Thyroid gland (tissue), 4 donors: Measurements from ENCODE around the gene WDR49.
"Not testable (repeated sequence)": the region's sequence is repeated elsewhere in the genome, so short reads cannot be mapped to it uniquely, and the experiment has no call there.

Experiments
- POLR2A ChIP-seq, 2 donors: fragments of 450-650 bp; IDR thresholded peaks; one replicate each; pipeline ENCODE4 v1.6.1; 2017; ENCODE audit warnings: antibody characterized with exemption in 2 of 2, mild to moderate bottlenecking in 2 of 2, moderate library complexity in 1 of 2
- TF ChIP-seq, protein P1 (sequence below), 6 experiments: fragments of 200-600 bp in 3 of 6; fragments of 450-650 bp in 3 of 6; sonication (generic) in 3 of 6; IDR thresholded peaks; one replicate each; pipeline ENCODE4 v1.5.1; 2016 to 2019; ENCODE audit warnings: antibody characterized with exemption in 6 of 6, mild to moderate bottlenecking in 2 of 6, inconsistent platforms in 1 of 6, moderate library complexity in 1 of 6

DNA sequence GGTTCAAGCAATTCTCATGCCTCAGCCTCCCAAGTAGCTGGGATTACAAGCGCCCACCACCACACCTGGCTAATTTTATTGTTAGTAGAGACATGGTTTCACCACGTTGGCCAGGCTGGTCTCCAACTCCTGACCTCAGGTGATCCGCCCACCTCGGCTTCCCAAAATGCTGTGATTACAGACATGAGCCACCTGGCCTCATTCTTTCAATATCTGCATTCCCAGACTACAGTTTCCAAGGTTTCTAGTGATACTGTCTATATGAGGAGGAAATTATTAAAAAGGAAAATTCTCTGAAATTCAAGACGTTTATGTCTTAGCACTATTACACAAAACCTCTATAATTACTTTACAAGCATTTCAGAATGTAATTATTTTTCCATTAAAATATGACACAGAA, 39.5 kb downstream of the WDR49 start:
- TF ChIP-seq, protein P1, sequence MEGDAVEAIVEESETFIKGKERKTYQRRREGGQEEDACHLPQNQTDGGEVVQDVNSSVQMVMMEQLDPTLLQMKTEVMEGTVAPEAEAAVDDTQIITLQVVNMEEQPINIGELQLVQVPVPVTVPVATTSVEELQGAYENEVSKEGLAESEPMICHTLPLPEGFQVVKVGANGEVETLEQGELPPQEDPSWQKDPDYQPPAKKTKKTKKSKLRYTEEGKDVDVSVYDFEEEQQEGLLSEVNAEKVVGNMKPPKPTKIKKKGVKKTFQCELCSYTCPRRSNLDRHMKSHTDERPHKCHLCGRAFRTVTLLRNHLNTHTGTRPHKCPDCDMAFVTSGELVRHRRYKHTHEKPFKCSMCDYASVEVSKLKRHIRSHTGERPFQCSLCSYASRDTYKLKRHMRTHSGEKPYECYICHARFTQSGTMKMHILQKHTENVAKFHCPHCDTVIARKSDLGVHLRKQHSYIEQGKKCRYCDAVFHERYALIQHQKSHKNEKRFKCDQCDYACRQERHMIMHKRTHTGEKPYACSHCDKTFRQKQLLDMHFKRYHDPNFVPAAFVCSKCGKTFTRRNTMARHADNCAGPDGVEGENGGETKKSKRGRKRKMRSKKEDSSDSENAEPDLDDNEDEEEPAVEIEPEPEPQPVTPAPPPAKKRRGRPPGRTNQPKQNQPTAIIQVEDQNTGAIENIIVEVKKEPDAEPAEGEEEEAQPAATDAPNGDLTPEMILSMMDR (IDR thresholded peaks at IDR 0.05): not testable (repeated sequence)
- not testable (repeated sequence) for TF ChIP-seq POLR2A (IDR thresholded peaks at IDR 0.05)
